HepG2 (cell line): ENCODE results near the gene ANO9. TPM values are rescaled to one million over a fixed set of nuclear protein-coding genes. Genes with fewer than 3 reads are reported as not detected.

Source experiments
- AKAP8 ChIP-seq: sonication (generic); formaldehyde crosslinking; IDR thresholded peaks from 2 replicates; pipeline ENCODE4 v1.5.1; 2020; ENCODE audit warnings: mild to moderate bottlenecking, missing genetic modification reagents
- ATM ChIP-seq: fragments of 450-650 bp; IDR thresholded peaks from 2 replicates; pipeline ENCODE4 v1.7.1; 2017; ENCODE audit warnings: mild to moderate bottlenecking, borderline replicate concordance
- CBFB ChIP-seq: sonication (generic); formaldehyde crosslinking; IDR thresholded peaks from 2 replicates; pipeline ENCODE4 v1.4.0; 2020; ENCODE audit warnings: missing genetic modification reagents
- CHCHD3 ChIP-seq: sonication (generic); formaldehyde crosslinking; IDR thresholded peaks from 2 replicates; pipeline ENCODE4 v1.8.0; 2022; ENCODE audit warnings: mild to moderate bottlenecking, missing genetic modification reagents, moderate library complexity
- HNRNPK ChIP-seq: fragments of 200-400 bp; formaldehyde crosslinking; IDR thresholded peaks from 2 replicates; pipeline ENCODE4 v1.6.1; 2018; ENCODE audit warnings: low read length, low read depth, moderate library complexity, mild to moderate bottlenecking; ENCODE audit not compliant: poor library complexity, severe bottlenecking
- KAT8 ChIP-seq: IDR thresholded peaks from 2 replicates; pipeline ENCODE4 v1.6.1; 2016; ENCODE audit warnings: missing genetic modification reagents, missing compliant biosample characterization
- NFE2L1 ChIP-seq: sonication (generic); formaldehyde crosslinking; IDR thresholded peaks from 2 replicates; pipeline ENCODE4 v1.4.0; 2020; ENCODE audit warnings: missing genetic modification reagents, mild to moderate bottlenecking, borderline replicate concordance
- PCBP1 ChIP-seq: fragments of 200-400 bp; formaldehyde crosslinking; IDR thresholded peaks from 2 replicates; pipeline ENCODE4 v1.6.1; 2017; ENCODE audit warnings: mild to moderate bottlenecking, low read depth, low read length, borderline replicate concordance
- SOX5 ChIP-seq: IDR thresholded peaks from 2 replicates; pipeline ENCODE4 v1.6.1; 2016; ENCODE audit warnings: borderline replicate concordance
- SOX6 ChIP-seq, 2 experiments: fragments of 450-650 bp in 1 of 2; sonication (generic) in 1 of 2; formaldehyde crosslinking in 1 of 2; IDR thresholded peaks; 2 replicates each; pipeline versions ENCODE4 v1.4.0 to v1.6.1; 2017 to 2020; ENCODE audit warnings: antibody characterized with exemption in 1 of 2, mild to moderate bottlenecking in 1 of 2, missing genetic modification reagents in 1 of 2
- ZC3H4 ChIP-seq: sonication (generic); formaldehyde crosslinking; IDR thresholded peaks from 2 replicates; pipeline ENCODE4 v1.4.0; 2020; ENCODE audit warnings: missing genetic modification reagents, borderline replicate concordance
- ZNF367 ChIP-seq: sonication (generic); formaldehyde crosslinking; IDR thresholded peaks from 2 replicates; pipeline ENCODE4 v1.4.0; 2020; ENCODE audit warnings: missing genetic modification reagents, borderline replicate concordance
- ZNF605 ChIP-seq: sonication (generic); formaldehyde crosslinking; IDR thresholded peaks from 2 replicates; pipeline ENCODE4 v1.8.0; 2022; ENCODE audit warnings: mild to moderate bottlenecking, missing genetic modification reagents
- ZNF615 ChIP-seq: sonication (generic); formaldehyde crosslinking; IDR thresholded peaks from 2 replicates; pipeline ENCODE4 v1.5.0; 2020; ENCODE audit warnings: mild to moderate bottlenecking, missing genetic modification reagents, borderline replicate concordance
- ZNF709 ChIP-seq: sonication (generic); formaldehyde crosslinking; IDR thresholded peaks from 2 replicates; pipeline ENCODE4 v1.5.0; 2020; ENCODE audit warnings: mild to moderate bottlenecking, missing genetic modification reagents
- polyA plus RNA-seq, 8 experiments: library from polyadenylated mRNA; depleted of rRNA in 3 of 8; stranded (reverse) in 7 of 8; unstranded in 1 of 8; fragments of >200 nt; fragmentation: Illumina TruSeq in 4 of 8; extraction: Trizol in 4 of 8; gene quantifications; 2 replicates each; pipeline versions ENCODE4 v1.2.1 to v1.2.3, GENCODE V29; 2011 to 2016; ENCODE audit warnings: low read depth in 4 of 8, missing spikeins in 1 of 8, mixed read lengths in 1 of 8; ENCODE audit not compliant: insufficient read depth in 1 of 8
- total RNA-seq, 5 experiments: library from RNA; depleted of rRNA; stranded (reverse); fragments of >200 nt; fragmentation: Illumina TruSeq; extraction: Trizol; gene quantifications; 2 replicates each; pipeline ENCODE4 v1.2.3, GENCODE V29; 2016; ENCODE audit warnings: low read depth in 1 of 5
- TF ChIP-seq, protein P1 (sequence below): sonication (generic); formaldehyde crosslinking; IDR thresholded peaks from 2 replicates; pipeline ENCODE4 v1.5.1; 2020; ENCODE audit warnings: missing genetic modification reagents, mild to moderate bottlenecking, borderline replicate concordance
- TF ChIP-seq, protein P2 (sequence below), 2 experiments: fragments of 450-650 bp in 1 of 2; sonication (generic) in 1 of 2; formaldehyde crosslinking; IDR thresholded peaks; 2 replicates each; pipeline versions ENCODE4 v1.5.0 to v1.8.0; 2020 to 2022; ENCODE audit warnings: mild to moderate bottlenecking in 1 of 2, missing genetic modification reagents in 1 of 2
- TF ChIP-seq, protein P3 (sequence below): IDR thresholded peaks from 2 replicates; pipeline ENCODE4 v1.6.1; 2016; ENCODE audit warnings: missing biosample characterization, missing genetic modification reagents, low read depth
- TF ChIP-seq, protein P4 (sequence below): sonication (generic); formaldehyde crosslinking; IDR thresholded peaks from 2 replicates; pipeline ENCODE4 v1.4.0; 2020; ENCODE audit warnings: missing genetic modification reagents
- TF ChIP-seq, protein P5 (sequence below): sonication (generic); formaldehyde crosslinking; conservative IDR thresholded peaks from 2 replicates; pipeline ENCODE4 v1.5.0; 2020; ENCODE audit warnings: missing genetic modification reagents

Gene ANO9
- total and polyA plus RNA-seq, 2 of the 13 experiments (the other 11 are each of a cell fraction or from before 2014, with no cell fraction given): 8.9 to 14.3 TPM

DNA sequence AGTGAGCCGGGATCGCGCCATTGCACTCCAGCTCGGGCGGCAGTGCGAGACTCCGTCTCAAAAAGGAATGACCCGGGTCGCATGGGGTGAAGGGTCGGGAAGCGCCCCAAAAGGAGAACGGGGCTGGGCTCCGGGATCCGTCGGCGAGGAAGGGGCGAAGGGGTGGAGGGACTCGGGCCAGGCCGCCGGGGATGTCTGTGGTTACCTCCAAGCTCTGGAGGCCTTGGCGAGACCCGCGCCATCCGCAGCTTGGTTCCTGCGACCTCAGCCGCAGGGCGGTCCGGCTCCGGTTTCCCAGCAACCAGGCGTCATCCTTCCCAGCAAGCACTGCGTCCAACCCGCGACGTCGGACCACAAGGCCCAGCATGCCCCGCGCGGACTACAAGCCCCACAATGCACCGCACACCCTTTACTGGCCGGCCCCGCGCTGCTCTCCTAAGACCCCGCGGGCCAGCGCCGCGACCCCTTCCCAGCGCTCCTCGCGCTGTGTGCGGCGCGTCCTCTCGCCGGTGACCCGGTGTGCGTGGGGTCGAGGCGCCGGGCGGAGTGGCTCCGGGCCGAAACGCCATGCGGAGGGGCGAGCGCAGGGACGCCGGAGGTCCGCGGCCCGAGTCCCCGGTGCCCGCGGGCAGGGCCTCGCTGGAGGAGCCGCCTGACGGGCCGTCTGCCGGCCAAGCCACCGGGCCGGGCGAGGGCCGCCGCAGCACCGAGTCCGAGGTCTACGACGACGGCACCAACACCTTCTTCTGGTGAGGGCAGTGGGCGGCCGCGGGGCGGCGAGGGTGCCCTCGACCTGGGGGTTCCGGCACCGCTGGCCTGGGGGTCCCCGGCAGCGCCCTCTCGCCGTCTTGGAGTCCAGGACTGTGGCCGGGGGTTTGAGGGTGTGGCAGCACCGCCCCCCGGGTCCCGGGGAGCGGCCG, 8.3 kb upstream of the ANO9 start, which contains the start of gene PTDSS2 (continued):
- TF ChIP-seq PCBP1: peak; percentile 94; the same call in 1 of the 2 replicates
- TF ChIP-seq NFE2L1 (CRISPR knock-in tag): no peak
- TF ChIP-seq, protein P1, sequence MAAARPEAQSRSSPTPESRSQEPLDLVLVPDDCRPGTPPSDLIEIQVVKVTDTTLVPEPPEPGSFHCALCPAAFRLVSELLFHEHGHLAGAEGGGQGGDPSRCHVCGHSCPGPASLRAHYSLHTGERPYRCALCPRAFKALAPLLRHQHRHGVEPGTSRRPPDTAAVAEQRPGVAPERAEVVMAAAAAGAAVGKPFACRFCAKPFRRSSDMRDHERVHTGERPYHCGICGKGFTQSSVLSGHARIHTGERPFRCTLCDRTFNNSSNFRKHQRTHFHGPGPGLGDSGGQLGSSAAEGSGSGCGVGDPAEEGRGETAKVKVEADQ (CRISPR knock-in tag): peak; percentile 79
- no peak for TF ChIP-seq ZNF367
- TF ChIP-seq ZNF709 (CRISPR knock-in tag): peak; percentile 83
- TF ChIP-seq CHCHD3 (CRISPR knock-in tag): no peak
- TF ChIP-seq, protein P2, sequence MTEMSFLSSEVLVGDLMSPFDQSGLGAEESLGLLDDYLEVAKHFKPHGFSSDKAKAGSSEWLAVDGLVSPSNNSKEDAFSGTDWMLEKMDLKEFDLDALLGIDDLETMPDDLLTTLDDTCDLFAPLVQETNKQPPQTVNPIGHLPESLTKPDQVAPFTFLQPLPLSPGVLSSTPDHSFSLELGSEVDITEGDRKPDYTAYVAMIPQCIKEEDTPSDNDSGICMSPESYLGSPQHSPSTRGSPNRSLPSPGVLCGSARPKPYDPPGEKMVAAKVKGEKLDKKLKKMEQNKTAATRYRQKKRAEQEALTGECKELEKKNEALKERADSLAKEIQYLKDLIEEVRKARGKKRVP (CRISPR knock-in tag; IDR thresholded peaks at IDR 0.05): no peak
- TF ChIP-seq SOX6 (IDR thresholded peaks at IDR 0.05): no peak
- peak; percentile 46 for TF ChIP-seq SOX6 (CRISPR knock-in tag; IDR thresholded peaks at IDR 0.05)
- TF ChIP-seq ZNF615 (CRISPR knock-in tag): no peak
- peak; percentile 61 for TF ChIP-seq AKAP8
- TF ChIP-seq, protein P3, sequence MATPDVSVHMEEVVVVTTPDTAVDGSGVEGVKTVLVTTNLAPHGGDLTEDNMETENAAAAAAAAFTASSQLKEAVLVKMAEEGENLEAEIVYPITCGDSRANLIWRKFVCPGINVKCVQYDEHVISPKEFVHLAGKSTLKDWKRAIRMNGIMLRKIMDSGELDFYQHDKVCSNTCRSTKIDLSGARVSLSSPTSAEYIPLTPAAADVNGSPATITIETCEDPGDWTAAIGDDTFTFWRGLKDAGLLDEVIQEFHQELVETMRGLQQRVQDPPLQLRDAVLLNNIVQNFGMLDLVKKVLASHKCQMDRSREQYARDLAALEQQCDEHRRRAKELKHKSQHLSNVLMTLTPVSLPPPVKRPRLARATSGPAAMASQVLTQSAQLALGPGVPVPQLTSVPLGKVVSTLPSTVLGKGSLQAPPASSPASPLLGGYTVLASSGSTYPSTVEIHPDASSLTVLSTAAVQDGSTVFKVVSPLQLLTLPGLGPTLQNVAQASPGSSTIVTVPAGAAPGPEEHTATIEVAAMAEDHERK (CRISPR knock-in tag): peak; percentile 94
- peak; percentile 42; the same call in 1 of the 2 replicates for TF ChIP-seq SOX5
- TF ChIP-seq ZNF605 (CRISPR knock-in tag): 0 out of 2 replicates have a peak, but pooled peaks have one; percentile 36
- 0 out of 2 replicates have a peak, but pooled peaks have one; percentile 60 for TF ChIP-seq ZC3H4 (CRISPR knock-in tag)
- no peak for TF ChIP-seq ATM
- peak; percentile 96 for TF ChIP-seq CBFB (CRISPR knock-in tag)
- peak; percentile 87 for TF ChIP-seq KAT8 (CRISPR knock-in tag)
- TF ChIP-seq, protein P4, sequence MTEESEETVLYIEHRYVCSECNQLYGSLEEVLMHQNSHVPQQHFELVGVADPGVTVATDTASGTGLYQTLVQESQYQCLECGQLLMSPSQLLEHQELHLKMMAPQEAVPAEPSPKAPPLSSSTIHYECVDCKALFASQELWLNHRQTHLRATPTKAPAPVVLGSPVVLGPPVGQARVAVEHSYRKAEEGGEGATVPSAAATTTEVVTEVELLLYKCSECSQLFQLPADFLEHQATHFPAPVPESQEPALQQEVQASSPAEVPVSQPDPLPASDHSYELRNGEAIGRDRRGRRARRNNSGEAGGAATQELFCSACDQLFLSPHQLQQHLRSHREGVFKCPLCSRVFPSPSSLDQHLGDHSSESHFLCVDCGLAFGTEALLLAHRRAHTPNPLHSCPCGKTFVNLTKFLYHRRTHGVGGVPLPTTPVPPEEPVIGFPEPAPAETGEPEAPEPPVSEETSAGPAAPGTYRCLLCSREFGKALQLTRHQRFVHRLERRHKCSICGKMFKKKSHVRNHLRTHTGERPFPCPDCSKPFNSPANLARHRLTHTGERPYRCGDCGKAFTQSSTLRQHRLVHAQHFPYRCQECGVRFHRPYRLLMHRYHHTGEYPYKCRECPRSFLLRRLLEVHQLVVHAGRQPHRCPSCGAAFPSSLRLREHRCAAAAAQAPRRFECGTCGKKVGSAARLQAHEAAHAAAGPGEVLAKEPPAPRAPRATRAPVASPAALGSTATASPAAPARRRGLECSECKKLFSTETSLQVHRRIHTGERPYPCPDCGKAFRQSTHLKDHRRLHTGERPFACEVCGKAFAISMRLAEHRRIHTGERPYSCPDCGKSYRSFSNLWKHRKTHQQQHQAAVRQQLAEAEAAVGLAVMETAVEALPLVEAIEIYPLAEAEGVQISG (CRISPR knock-in tag): peak; percentile 96
- TF ChIP-seq, protein P5, sequence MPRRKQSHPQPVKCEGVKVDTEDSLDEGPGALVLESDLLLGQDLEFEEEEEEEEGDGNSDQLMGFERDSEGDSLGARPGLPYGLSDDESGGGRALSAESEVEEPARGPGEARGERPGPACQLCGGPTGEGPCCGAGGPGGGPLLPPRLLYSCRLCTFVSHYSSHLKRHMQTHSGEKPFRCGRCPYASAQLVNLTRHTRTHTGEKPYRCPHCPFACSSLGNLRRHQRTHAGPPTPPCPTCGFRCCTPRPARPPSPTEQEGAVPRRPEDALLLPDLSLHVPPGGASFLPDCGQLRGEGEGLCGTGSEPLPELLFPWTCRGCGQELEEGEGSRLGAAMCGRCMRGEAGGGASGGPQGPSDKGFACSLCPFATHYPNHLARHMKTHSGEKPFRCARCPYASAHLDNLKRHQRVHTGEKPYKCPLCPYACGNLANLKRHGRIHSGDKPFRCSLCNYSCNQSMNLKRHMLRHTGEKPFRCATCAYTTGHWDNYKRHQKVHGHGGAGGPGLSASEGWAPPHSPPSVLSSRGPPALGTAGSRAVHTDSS (CRISPR knock-in tag): peak; percentile 90; the same call in 1 of the 2 replicates
- peak; percentile 69 for TF ChIP-seq HNRNPK
